Measurements from ENCODE around the gene NT5C1A. TPM values are rescaled to one million over a fixed set of nuclear protein-coding genes. Genes with fewer than 3 reads are reported as not detected.

The NT5C1A gene
- total RNA-seq, 6 experiments from 2014 or later: not detected

GRCh38 chr1:39671433-39671792 lies 494 bp downstream of the NT5C1A start:
- Mint-ChIP-seq H3K27ac (no peak overlapping the region), H3K4me3 (no peak overlapping the region), H3K4me1 (ENCODE audit: low read depth) (peaks cover 8% of the 10 kb centered on the region), H3K9me3 (no peaks in the 10 kb centered on the region), H3K27me3 (ENCODE audit: insufficient read depth) (peaks cover 36% of the 10 kb centered on the region), H3K36me3 (ENCODE audit: low read depth) (no peaks in the 10 kb centered on the region)
- DNase-seq: no peak
- TF ChIP-seq, protein P1, sequence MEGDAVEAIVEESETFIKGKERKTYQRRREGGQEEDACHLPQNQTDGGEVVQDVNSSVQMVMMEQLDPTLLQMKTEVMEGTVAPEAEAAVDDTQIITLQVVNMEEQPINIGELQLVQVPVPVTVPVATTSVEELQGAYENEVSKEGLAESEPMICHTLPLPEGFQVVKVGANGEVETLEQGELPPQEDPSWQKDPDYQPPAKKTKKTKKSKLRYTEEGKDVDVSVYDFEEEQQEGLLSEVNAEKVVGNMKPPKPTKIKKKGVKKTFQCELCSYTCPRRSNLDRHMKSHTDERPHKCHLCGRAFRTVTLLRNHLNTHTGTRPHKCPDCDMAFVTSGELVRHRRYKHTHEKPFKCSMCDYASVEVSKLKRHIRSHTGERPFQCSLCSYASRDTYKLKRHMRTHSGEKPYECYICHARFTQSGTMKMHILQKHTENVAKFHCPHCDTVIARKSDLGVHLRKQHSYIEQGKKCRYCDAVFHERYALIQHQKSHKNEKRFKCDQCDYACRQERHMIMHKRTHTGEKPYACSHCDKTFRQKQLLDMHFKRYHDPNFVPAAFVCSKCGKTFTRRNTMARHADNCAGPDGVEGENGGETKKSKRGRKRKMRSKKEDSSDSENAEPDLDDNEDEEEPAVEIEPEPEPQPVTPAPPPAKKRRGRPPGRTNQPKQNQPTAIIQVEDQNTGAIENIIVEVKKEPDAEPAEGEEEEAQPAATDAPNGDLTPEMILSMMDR (IDR thresholded peaks at IDR 0.05): no peak

GRCh38 chr1:39670689-39671088 lies 1.2 kb downstream of the NT5C1A start:
- TF ChIP-seq, protein P1 (IDR thresholded peaks at IDR 0.05): no peak
- H3K4me3 Mint-ChIP-seq: no peak overlapping the region
- H3K9me3 Mint-ChIP-seq: no peaks in the 10 kb centered on the region
- peaks cover 4% of the 10 kb centered on the region; the same call in 1 of the 2 replicates for H3K4me1 Mint-ChIP-seq (ENCODE audit: low read depth)
- H3K27ac Mint-ChIP-seq: no peak overlapping the region
- no peaks in the 10 kb centered on the region for H3K36me3 Mint-ChIP-seq (ENCODE audit: low read depth)
- H3K27me3 Mint-ChIP-seq (ENCODE audit: insufficient read depth): peaks cover 41% of the 10 kb centered on the region
- no peak for DNase-seq

GRCh38 chr1:39668894-39669293 lies 3.0 kb downstream of the NT5C1A start:
- Mint-ChIP-seq H3K27me3 (ENCODE audit: insufficient read depth) (peaks cover 40% of the 10 kb centered on the region), H3K4me1 (ENCODE audit: low read depth) (peaks cover 4% of the 10 kb centered on the region; the same call in 1 of the 2 replicates), H3K4me3 (no peak overlapping the region), H3K36me3 (ENCODE audit: low read depth) (no peaks in the 10 kb centered on the region), H3K9me3 (no peaks in the 10 kb centered on the region), H3K27ac (no peak overlapping the region)
- TF ChIP-seq, protein P1 (IDR thresholded peaks at IDR 0.05): no peak
- DNase-seq: no peak

GRCh38 chr1:39668111-39668510 lies 3.8 kb downstream of the NT5C1A start:
- TF ChIP-seq, protein P1 (IDR thresholded peaks at IDR 0.05): no peak
- Mint-ChIP-seq H3K27me3 (ENCODE audit: insufficient read depth) (peaks cover 46% of the 10 kb centered on the region), H3K4me1 (ENCODE audit: low read depth) (peaks cover 4% of the 10 kb centered on the region; the same call in 1 of the 2 replicates), H3K4me3 (no peak overlapping the region), H3K9me3 (no peaks in the 10 kb centered on the region), H3K27ac (no peak overlapping the region), H3K36me3 (ENCODE audit: low read depth) (no peaks in the 10 kb centered on the region)
- DNase-seq: no peak

- H3K27ac Mint-ChIP-seq: no peak overlapping the region
- H3K9me3 Mint-ChIP-seq: no peaks in the 10 kb centered on the region
- DNase-seq: no peak
- H3K4me1 Mint-ChIP-seq (ENCODE audit: low read depth): no peaks in the 10 kb centered on the region
- no peak overlapping the region for H3K4me3 Mint-ChIP-seq
- H3K27me3 Mint-ChIP-seq (ENCODE audit: insufficient read depth): peaks cover 46% of the 10 kb centered on the region
- no peaks in the 10 kb centered on the region for H3K36me3 Mint-ChIP-seq (ENCODE audit: low read depth)
- TF ChIP-seq, protein P1 (IDR thresholded peaks at IDR 0.05): no peak
Measured at GRCh38 chr1:39666772-39667171, 5.1 kb downstream of the NT5C1A start.

GRCh38 chr1:39663559-39663958 lies 8.3 kb downstream of the NT5C1A start:
- no peaks in the 10 kb centered on the region for H3K4me1 Mint-ChIP-seq (ENCODE audit: low read depth)
- TF ChIP-seq, protein P1 (IDR thresholded peaks at IDR 0.05): no peak
- no peak for DNase-seq
- no peak overlapping the region for H3K4me3 Mint-ChIP-seq
- peaks cover 55% of the 10 kb centered on the region for H3K27me3 Mint-ChIP-seq (ENCODE audit: insufficient read depth)
- no peaks in the 10 kb centered on the region for H3K36me3 Mint-ChIP-seq (ENCODE audit: low read depth)
- no peak overlapping the region for H3K27ac Mint-ChIP-seq
- H3K9me3 Mint-ChIP-seq: no peaks in the 10 kb centered on the region
